ENCODE measurements around the gene MUC5B.
"Not testable (repeated sequence)": the region's sequence is repeated elsewhere in the genome, so short reads cannot be mapped to it uniquely, and the experiment has no call there.

MUC5B gene

GRCh38 chr11:1260023-1260501 is 37.2 kb downstream of the MUC5B start:
- H3K4me3 ChIP-seq (ENCODE audit: low read depth, low read length) = no peak overlapping the region
- DNase-seq (ENCODE audit: low read depth) = peak; percentile 39
- no peak for TF ChIP-seq CTCF (IDR thresholded peaks at IDR 0.05; ENCODE audit: insufficient read depth, low read depth, low read length, missing control alignments)

GRCh38 chr11:1260620-1261019 is 37.8 kb downstream of the MUC5B start:
- H3K4me3 ChIP-seq (ENCODE audit: low read depth, low read length) = no peak overlapping the region
- DNase-seq (ENCODE audit: low read depth) = no peak
- no peak for TF ChIP-seq CTCF (IDR thresholded peaks at IDR 0.05; ENCODE audit: insufficient read depth, low read depth, low read length, missing control alignments)

- no peak for TF ChIP-seq CTCF (IDR thresholded peaks at IDR 0.05; ENCODE audit: insufficient read depth, low read depth, low read length, missing control alignments)
- H3K4me3 ChIP-seq (ENCODE audit: low read depth, low read length) = peak overlapping the region; percentile 64; the same call in 1 of the 2 replicates
- no peak for DNase-seq (ENCODE audit: low read depth)
Observed at GRCh38 chr11:1261241-1262071, 38.6 kb downstream of the MUC5B start.

- no peak for TF ChIP-seq CTCF (IDR thresholded peaks at IDR 0.05; ENCODE audit: insufficient read depth, low read depth, low read length, missing control alignments)
Observed at GRCh38 chr11:1262172-1263006, 39.5 kb downstream of the MUC5B start.

GRCh38 chr11:1263010-1263409 is 40.1 kb downstream of the MUC5B start:
- TF ChIP-seq CTCF (IDR thresholded peaks at IDR 0.05; ENCODE audit: insufficient read depth, low read depth, low read length, missing control alignments) = no peak
- no peak for DNase-seq (ENCODE audit: low read depth)
- peak overlapping the region; percentile 64 for H3K4me3 ChIP-seq (ENCODE audit: low read depth, low read length)

More at GRCh38 chr11:1262172-1263006, 39.5 kb downstream of the MUC5B start:
- H3K4me3 ChIP-seq (ENCODE audit: low read depth, low read length) = peak overlapping the region; percentile 64
- DNase-seq (ENCODE audit: low read depth) = peak; percentile 93

GRCh38 chr11:1264444-1264843 is 41.6 kb downstream of the MUC5B start:
- peak; percentile 68 for DNase-seq (ENCODE audit: low read depth)
- TF ChIP-seq CTCF (IDR thresholded peaks at IDR 0.05; ENCODE audit: insufficient read depth, low read depth, low read length, missing control alignments) = peak; percentile 35
- not testable (repeated sequence) for H3K4me3 ChIP-seq (ENCODE audit: low read depth, low read length)

- not testable (repeated sequence) for DNase-seq (ENCODE audit: low read depth); H3K4me3 ChIP-seq (ENCODE audit: low read depth, low read length)
Observed at GRCh38 chr11:1265480-1265879, 42.6 kb downstream of the MUC5B start.

- not testable (repeated sequence) for H3K4me3 ChIP-seq (ENCODE audit: low read depth, low read length); DNase-seq (ENCODE audit: low read depth)
Observed at GRCh38 chr11:1266976-1267375, 44.1 kb downstream of the MUC5B start.

Data from GM12865 (cell line).